Calu3 (cell line): ENCODE data around the gene TMC4. TPM values are rescaled to one million over a fixed set of nuclear protein-coding genes. Genes with fewer than 3 reads are reported as not detected.
"Not testable (repeated sequence)": the region's sequence is repeated elsewhere in the genome, so short reads cannot be mapped to it uniquely, and the experiment has no call there.

Experiments
- BruUV-seq: library from RNA; stranded (reverse); fragments of 400-500 nt; replicated peaks from 2 replicates; lab custom pipeline; 2021; lab: Mats Ljungman, UMichigan
- CTCF ChIA-PET: fragments of 300-600 bp; sonication (Branson Sonifier 250); formaldehyde crosslinking; loops from one replicate; lab custom pipeline; 2022; ENCODE audit warnings: antibody characterized with exemption; lab: Charles Lee
- DNase-seq: peaks from one replicate; pipeline ENCODE4 v3.0.0; 2022
- H3K27ac Mint-ChIP-seq: one replicate; pipeline ENCODE4 v1.8.0; 2022; ENCODE audit warnings: mixed read lengths; ENCODE audit not compliant: unreplicated experiment
- H3K27me3 Mint-ChIP-seq: one replicate; pipeline ENCODE4 v1.8.0; 2022; ENCODE audit warnings: mixed read lengths; ENCODE audit not compliant: unreplicated experiment
- H3K36me3 Mint-ChIP-seq: one replicate; pipeline ENCODE4 v1.8.0; 2022; ENCODE audit warnings: mild to moderate bottlenecking, moderate library complexity, mixed read lengths; ENCODE audit not compliant: insufficient read depth, unreplicated experiment
- H3K4me1 Mint-ChIP-seq: one replicate; pipeline ENCODE4 v1.8.0; 2022; ENCODE audit warnings: mild to moderate bottlenecking, low read depth, mixed read lengths; ENCODE audit not compliant: unreplicated experiment
- H3K4me3 Mint-ChIP-seq: one replicate; pipeline ENCODE4 v1.8.0; 2022; ENCODE audit warnings: mild to moderate bottlenecking, low read depth, moderate library complexity, mixed read lengths; ENCODE audit not compliant: unreplicated experiment
- H3K9me3 Mint-ChIP-seq: one replicate; pipeline ENCODE4 v1.8.0; 2022; ENCODE audit warnings: low read depth, mixed read lengths; ENCODE audit not compliant: unreplicated experiment
- CTCF ChIP-seq: fragments of 200-600 bp; IDR thresholded peaks from one replicate; pipeline ENCODE4 v1.8.0; 2022; ENCODE audit warnings: antibody characterized with exemption; ENCODE audit not compliant: unreplicated experiment
- intact Hi-C: fragments of 100-400 bp; cut with micrococcal nuclease; formaldehyde crosslinking; loops from one replicate; pipeline ENCODE4 v1.10.0; 2022; ENCODE audit not compliant: unreplicated experiment
- total RNA-seq: library from RNA; stranded (reverse); gene quantifications from 2 replicates; pipeline ENCODE4 v1.2.3, GENCODE V29; 2022

Gene TMC4
- total RNA-seq, 1 experiment from 2014 or later = 157 TPM

DNA sequence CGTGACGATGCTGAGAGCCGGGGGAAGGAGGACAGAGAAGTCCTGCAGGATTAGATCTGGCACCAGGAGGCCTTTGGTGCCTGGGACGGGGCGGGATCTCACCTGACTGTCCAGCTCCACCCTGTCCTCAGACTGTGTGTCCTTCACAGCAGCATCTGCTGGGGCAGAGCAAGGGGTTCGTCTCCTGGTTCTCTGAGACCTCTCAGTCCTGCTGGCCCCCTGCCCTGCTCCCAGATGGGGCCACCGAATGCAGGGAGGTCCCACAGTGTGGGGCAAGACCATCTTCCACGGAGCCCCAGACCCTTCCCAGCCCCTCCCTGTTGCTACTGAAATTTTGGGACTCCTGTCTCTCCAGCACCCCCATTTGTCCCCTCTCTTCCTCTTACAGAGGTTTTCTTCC is 45.3 kb upstream of the TMC4 start:
- BruUV-seq = no TSS peak
- no peaks in the 10 kb centered on the region for H3K9me3 Mint-ChIP-seq

GRCh38 chr19:54217517-54218247 is 44.7 kb upstream of the TMC4 start:
- BruUV-seq, H3K9me3 Mint-ChIP-seq, intact Hi-C loops, CTCF ChIA-PET, H3K4me3 Mint-ChIP-seq, DNase-seq, H3K27ac Mint-ChIP-seq, H3K36me3 Mint-ChIP-seq, H3K4me1 Mint-ChIP-seq: not testable (repeated sequence)
- H3K27me3 Mint-ChIP-seq = peaks cover 41% of the 10 kb centered on the region

More for the DNA sequence above, 45.3 kb upstream of the TMC4 start:
- CTCF ChIA-PET = no interaction called here
- intact Hi-C loops = no loop called here
- Mint-ChIP-seq H3K27ac (no peak overlapping the region), H3K4me3 (no peak overlapping the region), H3K4me1 (no peaks in the 10 kb centered on the region), H3K27me3 (peaks cover 47% of the 10 kb centered on the region), H3K36me3 (peaks cover 5% of the 10 kb centered on the region)
- no peak for TF ChIP-seq CTCF
- DNase-seq = no peak

DNA sequence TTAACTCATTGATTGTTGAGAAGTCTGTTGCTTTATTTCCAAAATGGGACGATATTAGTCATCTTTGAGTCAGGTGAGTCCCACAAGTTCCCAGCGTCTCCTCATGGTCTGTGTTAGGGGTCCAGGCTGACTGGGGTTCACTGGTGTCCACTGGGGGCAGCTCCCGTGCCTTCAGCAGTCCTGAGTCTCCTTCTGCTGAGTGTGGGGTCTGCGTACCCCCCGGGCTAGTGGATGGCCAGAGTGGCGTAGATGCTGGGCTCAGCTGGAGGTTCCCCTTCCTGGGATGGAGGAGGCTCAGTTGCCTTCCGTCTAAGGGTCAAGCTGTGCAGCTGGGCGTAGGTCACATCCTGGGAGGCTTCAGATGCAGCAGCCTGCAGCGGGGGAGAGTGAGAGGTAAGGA is 43.9 kb upstream of the TMC4 start:
- peaks cover 5% of the 10 kb centered on the region for H3K36me3 Mint-ChIP-seq
- H3K4me1 Mint-ChIP-seq = no peaks in the 10 kb centered on the region
- intact Hi-C loops = no loop called here
- TF ChIP-seq CTCF = no peak
- CTCF ChIA-PET = interaction anchor here (0.6 to 0.7 kb wide), 2 partner anchors 33 to 1219 kb away, joined by 3 to 6 read pairs; no protein-coding TSS in a partner anchor
- no peak overlapping the region for H3K27ac Mint-ChIP-seq
- H3K9me3 Mint-ChIP-seq = no peaks in the 10 kb centered on the region
- no peak for DNase-seq
- H3K4me3 Mint-ChIP-seq = no peak overlapping the region
- no TSS peak for BruUV-seq
- H3K27me3 Mint-ChIP-seq = peaks cover 33% of the 10 kb centered on the region

GRCh38 chr19:54214734-54215133 is 41.8 kb upstream of the TMC4 start:
- Mint-ChIP-seq H3K4me1 (peaks cover 19% of the 10 kb centered on the region), H3K36me3 (peaks cover 19% of the 10 kb centered on the region), H3K27me3 (peaks cover 23% of the 10 kb centered on the region)
- DNase-seq, BruUV-seq, CTCF ChIA-PET, H3K4me3 Mint-ChIP-seq, H3K27ac Mint-ChIP-seq, H3K9me3 Mint-ChIP-seq, intact Hi-C loops: not testable (repeated sequence)

GRCh38 chr19:54214217-54214616 is 41.3 kb upstream of the TMC4 start:
- Mint-ChIP-seq H3K36me3 (peaks cover 24% of the 10 kb centered on the region), H3K4me1 (peaks cover 24% of the 10 kb centered on the region), H3K27me3 (peaks cover 22% of the 10 kb centered on the region)
- H3K4me3 Mint-ChIP-seq, CTCF ChIA-PET, intact Hi-C loops, H3K27ac Mint-ChIP-seq, BruUV-seq, H3K9me3 Mint-ChIP-seq, DNase-seq: not testable (repeated sequence)
